GM12874 (cell line): ENCODE measurements around the gene IPO9.

Experiments used
- TF ChIP-seq, protein P1 (sequence below): IDR thresholded peaks from 2 replicates; pipeline ENCODE4 v1.5.1; 2011; ENCODE audit warnings: low read depth, mild to moderate bottlenecking, control low read depth, low read length, moderate library complexity; ENCODE audit not compliant: insufficient read depth

Gene IPO9

DNA sequence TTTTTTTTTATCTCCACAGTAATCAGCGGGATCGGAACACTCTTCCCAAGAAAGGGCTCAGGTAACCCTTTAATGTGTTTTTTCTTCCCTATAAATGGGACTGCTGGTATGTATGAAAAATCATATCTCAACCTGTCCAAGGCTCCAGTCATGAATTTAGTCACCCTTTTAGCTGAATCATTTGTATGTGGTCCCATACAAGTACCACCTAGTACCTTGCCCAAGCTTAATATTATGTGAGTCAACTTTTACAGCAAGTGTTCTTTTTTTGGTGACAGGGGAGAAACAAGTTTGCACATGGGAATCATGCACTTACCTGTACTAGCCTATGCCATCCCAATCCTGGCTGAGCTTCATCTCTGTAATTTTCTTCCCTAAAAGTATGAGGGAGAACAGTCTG lies 43.7 kb upstream of the IPO9 start:
- TF ChIP-seq, protein P1, sequence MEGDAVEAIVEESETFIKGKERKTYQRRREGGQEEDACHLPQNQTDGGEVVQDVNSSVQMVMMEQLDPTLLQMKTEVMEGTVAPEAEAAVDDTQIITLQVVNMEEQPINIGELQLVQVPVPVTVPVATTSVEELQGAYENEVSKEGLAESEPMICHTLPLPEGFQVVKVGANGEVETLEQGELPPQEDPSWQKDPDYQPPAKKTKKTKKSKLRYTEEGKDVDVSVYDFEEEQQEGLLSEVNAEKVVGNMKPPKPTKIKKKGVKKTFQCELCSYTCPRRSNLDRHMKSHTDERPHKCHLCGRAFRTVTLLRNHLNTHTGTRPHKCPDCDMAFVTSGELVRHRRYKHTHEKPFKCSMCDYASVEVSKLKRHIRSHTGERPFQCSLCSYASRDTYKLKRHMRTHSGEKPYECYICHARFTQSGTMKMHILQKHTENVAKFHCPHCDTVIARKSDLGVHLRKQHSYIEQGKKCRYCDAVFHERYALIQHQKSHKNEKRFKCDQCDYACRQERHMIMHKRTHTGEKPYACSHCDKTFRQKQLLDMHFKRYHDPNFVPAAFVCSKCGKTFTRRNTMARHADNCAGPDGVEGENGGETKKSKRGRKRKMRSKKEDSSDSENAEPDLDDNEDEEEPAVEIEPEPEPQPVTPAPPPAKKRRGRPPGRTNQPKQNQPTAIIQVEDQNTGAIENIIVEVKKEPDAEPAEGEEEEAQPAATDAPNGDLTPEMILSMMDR, result no peak

DNA sequence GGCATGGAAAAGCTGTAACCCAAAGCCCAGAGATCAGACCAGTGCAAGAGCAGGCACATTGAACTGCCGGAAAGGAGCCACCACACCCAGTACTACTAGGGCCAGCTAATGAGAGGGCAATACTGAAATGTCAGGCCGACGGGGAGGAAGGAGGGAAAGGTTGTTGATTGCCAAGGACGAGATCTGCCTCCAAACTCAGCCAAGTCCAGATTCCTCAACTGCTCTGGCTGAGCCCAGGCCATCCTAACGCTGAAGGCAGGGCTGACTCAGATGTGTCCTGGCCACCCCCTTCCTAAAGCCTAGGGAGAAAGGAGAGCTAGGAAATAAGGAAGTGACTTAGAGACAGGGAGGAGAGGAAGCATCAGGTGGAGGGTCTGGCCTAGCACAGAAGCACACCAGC lies 42.1 kb upstream of the IPO9 start:
- TF ChIP-seq, protein P1, result no peak

DNA sequence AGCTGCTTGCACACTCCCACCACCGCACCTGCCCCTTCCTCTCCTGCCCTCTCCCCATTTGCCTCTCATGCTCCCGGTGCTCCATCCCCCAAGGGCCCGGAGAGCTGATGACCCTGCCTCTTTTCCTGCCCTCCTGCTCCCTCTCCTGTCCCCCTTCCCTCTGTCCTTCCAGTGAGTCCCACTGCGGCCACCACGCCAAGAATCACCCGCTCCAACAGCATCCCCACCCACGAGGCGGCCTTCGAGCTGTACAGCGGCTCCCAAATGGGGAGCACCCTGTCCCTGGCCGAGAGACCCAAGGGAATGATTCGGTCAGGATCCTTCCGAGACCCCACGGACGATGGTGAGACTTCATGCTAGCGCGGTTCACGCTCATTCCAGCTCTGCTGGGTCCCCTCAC lies 40.7 kb upstream of the IPO9 start:
- TF ChIP-seq, protein P1, result no peak

DNA sequence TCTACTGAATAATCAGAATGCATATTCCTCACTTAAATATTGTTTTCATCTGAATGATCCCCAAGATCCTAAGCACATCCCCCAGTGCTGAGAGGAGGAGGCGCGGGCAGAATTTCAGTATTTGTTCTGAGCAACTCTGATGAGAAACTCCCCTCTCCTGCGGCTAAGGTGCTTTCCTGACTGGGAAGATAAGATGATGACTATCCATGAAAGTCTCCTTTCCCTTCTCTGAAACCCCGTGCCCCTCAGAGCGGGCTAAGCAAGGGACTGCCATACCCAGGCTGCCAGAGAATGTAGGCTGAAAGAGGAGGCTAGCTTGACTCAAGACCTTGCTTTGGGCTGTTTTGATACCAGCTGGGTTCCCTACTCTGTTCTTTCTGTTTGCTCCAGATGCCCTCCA lies 39.7 kb upstream of the IPO9 start:
- TF ChIP-seq, protein P1, result no peak

DNA sequence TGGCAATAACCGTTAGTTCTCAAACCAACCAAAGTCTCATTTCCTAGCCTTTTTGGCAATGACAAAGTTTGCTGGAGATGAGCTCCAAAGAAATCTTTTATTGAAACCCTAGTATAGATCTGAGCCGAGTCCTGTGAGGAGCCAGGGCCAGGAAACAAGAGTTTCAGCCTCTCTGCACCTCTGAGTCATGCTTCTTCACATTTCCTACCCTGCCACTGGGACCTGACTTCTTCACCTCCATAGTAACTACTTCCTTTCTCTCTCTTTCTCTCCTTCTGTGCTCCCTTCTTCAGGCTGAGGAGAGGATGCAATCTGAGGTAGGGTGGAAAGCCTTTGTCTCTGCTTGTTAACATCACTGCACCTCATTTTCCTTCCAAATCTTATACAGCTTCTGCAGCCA lies 38.7 kb upstream of the IPO9 start:
- TF ChIP-seq, protein P1, result no peak

DNA sequence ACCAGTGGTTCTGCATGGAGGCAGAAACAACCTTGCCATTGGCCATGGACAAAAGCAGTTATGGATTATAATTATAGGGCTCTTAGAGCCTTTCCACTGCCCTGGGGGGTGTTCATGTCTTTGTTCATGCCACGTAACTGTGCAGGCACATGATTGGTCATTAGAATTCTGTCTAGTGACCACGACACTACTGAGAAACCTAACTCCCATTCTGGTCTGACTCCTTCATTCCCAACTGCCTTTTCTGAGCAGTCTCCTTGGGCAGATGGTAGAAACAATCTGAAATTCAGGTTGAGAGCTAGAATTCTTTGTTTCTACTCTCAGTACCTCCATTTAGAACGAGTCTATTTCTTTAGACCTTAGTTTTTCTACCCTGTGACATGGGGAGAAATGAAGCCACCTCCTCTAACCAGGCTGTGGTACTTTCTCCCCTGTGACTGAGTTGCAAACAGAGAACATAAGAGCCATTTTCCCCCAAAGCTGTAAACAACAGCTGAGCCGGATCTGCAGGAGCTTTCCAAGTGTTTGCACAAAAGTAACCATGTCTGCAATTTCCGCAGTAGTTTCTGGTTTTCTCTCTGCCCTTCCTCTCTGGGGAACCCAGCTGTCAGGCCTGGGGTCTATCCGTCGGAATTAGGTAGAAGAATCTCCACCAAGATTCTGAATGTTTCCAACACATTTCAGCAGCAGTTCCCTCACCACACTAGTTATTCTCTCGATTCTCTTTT lies 37.7 kb upstream of the IPO9 start:
- TF ChIP-seq, protein P1, result no peak

DNA sequence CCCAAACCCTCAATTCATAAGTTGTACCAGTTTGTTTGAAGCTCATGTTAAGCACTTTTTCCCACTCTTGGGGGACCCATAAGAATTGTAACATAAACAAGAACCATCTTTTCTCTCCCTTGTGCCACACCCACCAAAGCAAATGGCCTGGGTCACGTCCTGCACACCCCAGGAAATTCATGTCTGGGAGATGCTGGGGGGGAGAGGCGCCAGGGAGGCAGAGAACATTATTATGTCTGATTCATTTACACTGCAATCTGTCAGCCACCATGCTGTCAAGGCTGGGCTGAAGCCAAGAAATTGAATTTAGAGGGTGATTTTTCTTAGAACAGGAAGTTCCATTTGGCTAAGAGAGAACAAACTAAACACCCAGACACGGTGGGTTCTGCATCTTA lies 37.2 kb upstream of the IPO9 start:
- TF ChIP-seq, protein P1, result no peak
